T1000 (cell line): ENCODE data around the gene ZNF609.
"Not testable (repeated sequence)": the region's sequence is repeated elsewhere in the genome, so short reads cannot be mapped to it uniquely, and the experiment has no call there.

Source experiments
- DNase-seq: peaks from one replicate; lab custom pipeline; 2025; ENCODE audit warnings: mixed read lengths; lab: John Stamatoyannopoulos, UW

ZNF609 gene

DNA sequence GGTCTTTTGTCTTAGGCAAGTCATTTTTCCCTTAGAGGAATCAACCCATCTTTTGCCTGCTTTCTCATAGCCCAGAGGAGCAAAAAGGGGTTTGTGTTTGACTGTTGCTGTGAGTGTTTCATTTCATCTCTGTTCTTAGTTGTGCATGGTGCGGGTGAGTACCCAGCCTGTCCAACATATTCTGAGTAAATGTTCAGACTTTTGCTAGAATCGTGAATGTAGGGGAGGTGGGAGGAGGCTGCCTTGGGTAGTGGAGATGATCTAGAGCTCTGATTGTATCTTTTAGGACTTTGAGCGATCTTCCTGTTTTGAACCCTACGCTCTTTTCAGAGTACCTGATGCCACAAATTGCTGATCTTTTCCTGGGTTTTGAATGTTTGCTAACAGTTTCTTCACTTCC is 123.1 kb downstream of the ZNF609 start:
- no peak for DNase-seq

DNA sequence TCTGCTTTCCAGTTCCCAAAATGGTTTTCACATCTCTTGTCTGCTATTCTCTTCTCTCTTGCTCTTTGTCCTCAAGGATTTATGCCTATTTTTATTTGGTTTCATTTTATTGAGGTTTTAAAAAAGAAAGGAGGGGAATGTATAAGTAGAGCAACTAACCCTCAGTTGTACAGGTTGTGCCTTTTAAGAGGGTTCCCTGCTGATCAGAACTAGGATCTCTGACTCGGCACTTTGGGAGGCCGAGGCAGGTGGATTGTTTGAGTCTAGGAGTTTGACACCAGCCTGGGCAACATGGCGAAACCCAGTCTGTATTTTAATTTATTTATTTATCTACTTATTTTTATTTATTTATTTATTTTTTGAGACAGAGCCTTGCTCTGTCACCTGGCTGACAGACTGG is 123.6 kb downstream of the ZNF609 start:
- no peak for DNase-seq

DNA sequence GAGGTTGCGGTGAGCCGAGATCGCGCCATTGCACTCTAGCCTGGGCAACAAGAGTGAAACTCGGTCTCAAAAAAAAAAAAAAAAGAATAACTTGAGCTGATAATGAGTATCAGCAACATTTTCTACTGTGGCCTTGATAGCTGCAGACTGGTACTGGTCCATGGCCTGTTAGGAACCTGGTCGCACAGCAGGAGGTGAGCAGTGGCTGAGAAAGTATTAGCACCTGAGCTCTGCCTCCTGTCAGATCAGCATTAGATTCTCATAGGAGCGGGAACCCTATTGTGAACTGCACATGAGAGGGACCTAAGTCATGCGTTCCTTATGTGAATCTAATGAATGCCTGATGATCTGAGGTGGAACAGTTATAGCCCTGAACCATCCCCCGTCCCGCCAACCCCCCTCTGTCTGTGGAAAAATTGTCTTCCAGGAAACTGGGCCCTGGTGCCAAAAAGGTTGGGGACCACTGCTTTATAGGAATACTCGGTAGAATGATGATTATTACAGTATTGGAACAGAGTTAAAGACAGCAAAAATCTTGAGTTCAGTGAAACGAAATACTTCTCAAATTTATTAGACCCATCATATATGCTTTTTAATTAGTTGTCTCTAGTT is 126.0 kb downstream of the ZNF609 start:
- no peak for DNase-seq

DNA sequence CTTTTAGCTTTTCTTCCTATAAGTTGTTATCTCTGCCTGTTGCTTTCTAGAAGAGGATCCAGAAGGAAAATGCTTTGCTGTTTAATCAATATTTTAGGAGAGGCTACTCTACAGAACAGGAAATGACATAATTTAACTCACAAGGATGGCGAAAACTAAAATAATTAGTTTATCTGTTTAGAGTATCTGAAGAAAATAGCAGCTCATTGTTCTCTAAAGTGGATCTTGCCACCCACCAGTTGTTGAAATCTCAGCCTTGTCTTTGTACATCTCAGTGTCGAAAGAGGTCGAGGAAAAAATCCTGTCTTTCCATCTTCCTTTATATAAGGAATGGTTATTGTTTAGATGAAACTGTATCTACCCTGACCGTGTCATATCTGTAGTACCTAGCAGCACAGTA is 126.6 kb downstream of the ZNF609 start:
- no peak for DNase-seq

DNA sequence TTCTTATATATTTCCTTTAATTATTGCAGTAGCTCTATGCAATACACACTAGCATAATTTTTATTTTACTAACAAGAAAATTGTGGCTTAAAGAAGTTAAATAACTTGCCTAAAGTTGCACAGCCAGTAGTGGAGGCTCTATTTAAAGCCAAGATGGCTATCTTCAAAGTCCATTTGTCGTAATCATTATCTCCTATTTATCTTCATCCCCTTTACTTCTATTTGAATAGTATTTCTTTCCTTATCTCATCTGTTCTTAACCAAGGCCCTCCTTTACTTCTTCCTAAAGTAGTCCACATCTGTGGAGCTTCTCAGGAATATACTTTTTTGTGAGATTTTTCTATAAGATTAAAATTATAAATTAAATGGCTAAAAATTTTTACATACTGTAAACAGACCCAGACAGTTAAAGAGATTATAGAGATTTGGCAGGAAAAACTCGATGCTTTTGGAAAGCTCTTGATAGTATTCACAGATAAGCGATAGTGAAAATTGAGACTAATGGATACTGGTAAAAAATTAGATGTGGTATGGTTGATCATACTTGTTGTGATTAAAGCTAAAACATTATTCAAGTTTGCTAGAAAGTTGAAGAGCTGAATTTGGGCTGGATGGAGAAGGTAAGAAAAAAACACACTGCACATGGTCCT is 129.2 kb downstream of the ZNF609 start:
- DNase-seq, result no peak

DNA sequence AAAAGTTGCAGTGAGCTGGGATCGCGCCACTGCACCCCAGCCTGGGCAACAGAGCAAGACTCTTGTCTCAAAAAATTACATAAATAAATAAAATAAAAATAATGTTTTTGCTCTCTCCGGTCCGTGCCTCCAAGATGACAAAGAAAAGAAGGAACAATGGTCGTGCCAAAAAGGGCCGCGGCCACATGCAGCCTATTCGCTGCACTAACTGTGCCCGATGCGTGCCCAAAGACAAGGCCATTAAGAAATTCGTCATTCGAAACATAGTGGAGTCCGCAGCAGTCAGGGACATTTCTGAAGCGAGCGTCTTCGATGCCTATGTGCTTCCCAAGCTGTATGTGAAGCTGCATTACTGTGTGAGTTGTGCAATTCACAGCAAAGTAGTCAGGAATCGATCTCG is 132.5 kb downstream of the ZNF609 start:
- not testable (repeated sequence) for DNase-seq

DNA sequence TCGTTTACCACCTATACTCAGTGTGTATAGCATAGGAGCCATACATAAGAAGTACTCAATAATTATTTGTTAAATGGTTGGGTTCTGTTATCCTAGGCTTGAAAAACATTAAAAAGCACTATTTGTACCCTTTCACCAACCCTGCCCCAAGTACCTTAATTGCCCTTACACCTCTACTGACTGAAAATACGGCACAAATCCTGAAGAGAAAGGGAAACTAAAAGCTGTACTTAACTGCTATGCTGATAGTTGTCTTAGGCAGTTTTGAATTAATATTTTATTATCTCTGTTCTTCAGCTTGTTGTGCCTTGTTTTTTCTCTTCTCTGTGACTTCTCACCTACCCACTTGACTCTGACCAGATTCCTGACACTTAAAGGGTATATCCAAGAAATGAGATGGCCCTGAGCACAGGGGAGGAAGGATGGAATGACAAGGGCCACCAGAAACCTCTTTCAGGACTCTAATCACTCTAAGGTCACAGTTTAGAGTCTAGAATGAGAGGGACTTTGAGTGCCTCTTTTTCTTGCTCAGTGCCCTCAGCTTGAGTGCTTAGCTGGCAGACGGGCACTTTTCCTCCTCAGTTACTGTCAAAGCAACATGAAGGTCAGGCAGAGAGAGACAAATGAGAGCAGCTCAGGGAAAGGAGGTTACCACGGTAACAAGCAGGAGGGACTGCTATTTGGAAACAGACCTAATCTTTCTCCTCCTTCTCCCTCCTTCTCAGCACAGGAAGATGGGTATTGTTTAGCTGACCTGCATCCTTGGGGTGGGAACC is 136.5 kb downstream of the ZNF609 start:
- DNase-seq, result no peak

DNA sequence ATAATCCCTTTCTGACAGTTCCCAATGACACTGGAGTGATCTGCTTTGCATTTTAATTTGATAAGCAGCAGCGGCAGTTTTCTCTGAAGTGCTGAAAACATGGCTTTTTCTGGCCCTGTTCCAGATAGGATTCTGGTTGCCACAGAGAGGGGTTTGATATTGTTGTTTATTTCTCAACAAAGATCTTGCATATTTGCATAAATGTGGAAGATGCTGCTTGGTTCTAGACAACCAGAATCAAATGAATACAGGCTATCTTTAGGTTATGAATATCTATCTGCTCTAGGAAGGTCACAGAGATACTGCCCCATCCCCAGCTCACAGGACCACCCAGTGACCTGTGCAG is 137.1 kb downstream of the ZNF609 start:
- no peak for DNase-seq

DNA sequence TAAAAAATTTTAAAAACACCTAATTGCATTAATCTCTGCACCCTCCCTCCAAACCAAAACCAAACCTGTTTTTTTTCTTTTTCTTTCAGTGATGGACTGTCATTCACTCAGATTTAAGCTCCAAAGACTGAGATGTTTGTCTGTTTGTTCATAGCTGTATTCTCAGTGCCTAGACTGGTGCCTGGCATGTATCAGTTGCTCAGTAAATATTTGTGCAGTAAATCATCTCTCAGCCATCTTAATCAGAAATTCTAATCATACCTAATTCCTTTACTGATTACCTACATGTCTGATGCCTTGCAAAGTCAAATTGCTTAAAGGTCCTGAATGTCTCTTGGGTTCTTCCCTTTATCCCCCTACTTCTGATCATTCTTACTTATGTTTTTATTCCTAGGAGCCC is 138.8 kb downstream of the ZNF609 start:
- no peak for DNase-seq

DNA sequence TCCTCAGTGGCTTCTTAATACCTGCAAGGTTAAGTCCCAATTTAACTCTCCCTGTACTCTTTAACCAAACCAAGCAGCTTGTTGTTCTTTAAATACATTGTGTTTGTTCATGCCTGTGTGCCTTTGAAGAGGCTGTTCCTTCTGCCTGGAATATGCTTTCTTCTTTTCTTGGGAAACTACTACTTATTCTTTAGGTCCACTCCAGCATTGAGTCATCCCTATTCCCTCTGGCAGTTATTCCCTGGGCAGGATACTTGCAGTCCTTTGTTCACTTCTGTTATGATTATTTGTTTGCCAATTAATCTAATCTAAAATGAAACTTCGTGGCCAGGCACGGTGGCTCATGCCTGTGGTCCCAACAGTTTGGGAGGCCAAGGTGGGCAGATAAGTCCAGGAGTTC is 139.3 kb downstream of the ZNF609 start:
- no peak for DNase-seq

DNA sequence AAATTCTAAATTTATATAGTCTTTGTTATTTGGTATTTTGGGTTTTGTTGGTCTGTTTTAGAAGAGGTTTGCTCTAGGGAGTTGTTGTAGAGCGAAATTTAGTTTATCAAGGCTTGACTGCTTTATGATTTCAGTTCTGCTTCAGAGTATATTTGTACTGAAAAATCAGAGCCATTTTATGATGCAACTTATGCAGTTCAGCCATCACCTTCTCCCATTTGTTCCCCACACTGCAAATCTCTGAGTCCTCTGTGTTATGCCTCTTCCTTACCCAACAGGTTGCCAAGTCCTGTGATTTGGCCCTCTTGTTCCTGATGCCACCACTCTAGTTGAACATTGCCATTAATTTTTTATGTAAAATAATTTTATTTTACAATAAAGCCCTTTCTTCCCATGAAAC is 140.4 kb downstream of the ZNF609 start:
- no peak for DNase-seq

DNA sequence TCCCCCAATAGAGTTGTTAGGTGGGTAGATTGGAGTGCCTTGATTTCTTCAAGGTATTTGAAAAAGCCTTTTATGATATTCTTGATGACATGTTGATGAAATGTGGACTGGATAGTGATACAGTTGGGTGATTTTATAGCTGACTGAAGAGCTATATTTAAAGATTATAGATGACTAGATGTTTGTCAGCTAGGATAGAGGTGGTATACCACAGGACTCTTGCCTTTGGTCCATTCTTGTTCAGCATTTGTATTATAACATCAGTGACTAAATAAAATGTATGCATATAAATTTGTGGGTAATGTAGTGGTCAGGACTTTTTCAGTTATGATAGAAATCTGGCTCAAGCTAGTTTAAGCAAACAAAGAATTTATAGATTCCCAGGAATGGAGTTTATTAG is 143.9 kb downstream of the ZNF609 start:
- no peak for DNase-seq

DNA sequence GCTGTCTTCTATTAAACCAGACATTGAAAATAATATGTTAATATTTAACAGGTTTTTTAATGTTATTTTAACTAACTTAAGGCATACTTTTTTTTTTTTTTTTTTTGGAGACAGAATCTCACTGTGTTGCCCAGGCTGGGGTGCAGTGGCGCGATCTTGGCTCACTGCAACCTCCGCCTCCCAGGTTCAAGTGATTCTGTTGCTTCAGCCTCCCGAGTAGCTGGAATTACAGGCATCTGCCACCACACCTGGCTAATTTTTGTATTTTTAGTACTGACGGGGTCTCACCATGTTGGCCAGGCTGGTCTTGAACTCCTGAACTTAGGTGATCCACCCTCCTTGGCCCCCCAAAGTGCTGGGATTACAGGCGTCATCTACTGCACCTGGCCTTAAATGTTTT is 147.0 kb downstream of the ZNF609 start:
- not testable (repeated sequence) for DNase-seq

DNA sequence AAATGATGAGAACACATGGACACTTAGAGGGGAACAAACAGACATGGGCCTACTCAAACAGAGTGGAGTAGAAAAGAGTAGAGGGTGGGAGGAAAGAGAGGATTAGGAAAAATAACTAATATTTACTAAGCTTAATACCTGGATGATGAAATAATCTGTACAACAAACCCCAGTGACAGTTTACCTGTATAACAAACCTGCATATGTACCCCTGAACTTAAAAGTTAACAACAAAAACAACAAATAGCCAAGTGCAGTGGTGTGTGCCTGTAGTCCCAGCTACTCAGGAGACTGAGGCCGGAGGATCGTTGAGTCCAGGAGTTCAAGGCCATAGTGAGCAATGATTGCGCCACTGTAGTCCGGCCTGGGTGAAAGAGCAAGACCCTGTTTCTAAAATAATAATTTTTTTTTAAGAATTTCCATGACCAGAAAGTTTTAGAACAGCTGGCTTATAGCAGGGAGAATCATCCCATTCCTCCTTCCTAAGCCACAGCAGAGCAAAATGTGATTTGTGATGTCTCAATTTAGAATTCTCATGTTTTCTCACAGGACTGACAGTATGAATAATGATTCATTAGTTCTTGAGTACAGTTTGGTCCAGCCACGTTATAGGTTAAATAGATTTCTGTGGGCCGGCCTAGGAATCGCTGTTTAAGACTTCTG is 150.0 kb downstream of the ZNF609 start:
- DNase-seq, result no peak

DNA sequence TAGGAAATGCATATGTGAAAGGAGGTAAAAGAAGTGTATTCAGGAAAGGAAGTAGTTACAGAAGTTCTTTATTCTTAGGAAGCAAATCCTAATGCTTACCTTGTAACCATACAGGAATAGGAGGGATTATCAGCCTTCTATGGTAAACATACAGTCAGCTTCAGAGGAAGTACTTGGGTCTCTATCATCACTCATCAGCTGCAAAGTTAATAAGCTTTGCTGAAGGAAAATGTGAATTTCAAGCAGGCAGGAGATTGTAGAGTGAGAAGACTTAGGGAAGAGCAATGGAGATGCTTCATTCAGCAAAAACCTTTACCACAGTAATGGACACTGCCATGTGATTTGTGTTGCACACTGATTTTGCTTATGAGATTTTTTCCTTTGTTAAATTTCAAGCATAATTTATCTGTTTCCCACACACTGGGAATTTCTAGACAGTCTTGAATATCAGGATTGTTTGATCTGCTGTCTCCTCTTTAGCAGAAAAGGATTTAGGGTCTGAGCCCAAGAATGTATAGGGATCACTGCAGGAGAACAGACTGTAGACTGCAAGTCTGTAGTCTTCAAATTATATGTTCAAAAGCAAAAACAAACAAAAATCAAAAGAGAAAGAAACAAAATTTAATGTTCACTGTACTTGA is 150.8 kb downstream of the ZNF609 start:
- no peak for DNase-seq

DNA sequence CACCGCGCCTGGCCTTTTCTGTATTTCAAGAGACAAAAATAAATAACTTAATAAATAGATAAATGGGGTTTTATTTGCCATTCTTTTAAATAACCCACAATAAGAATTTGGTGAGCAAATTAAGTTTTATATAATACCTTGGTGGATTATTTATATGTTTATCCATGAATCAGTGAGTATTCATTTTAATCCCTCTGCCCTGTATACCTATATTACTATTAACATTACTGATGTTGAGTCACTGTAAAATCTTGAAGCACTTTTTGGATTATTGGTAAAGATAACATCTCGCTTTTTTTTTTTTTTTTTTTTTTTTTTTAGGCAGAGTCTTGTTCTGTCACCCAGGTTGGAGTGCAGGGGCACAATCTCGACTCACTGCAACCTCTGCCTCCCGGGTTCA is 154.1 kb downstream of the ZNF609 start:
- no peak for DNase-seq

DNA sequence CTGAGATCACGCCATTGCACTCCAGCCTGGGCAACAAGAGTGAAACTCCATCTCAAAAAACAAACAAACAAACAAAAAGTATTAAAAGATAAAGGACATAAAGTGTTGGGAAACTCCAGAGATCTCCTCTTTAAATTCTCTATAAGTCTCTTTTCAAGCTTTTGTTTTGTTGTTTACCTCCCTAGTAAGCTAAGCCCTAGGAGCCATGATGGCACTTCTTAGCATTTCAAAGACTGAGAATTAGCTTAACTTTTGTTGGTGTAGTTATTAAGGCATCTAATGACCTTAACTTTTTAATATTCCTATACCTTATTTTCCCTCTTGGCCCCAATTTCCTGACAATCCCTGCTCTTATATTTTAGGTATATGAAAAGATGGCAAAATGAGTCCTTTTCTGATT is 157.3 kb downstream of the ZNF609 start:
- DNase-seq, result no peak

DNA sequence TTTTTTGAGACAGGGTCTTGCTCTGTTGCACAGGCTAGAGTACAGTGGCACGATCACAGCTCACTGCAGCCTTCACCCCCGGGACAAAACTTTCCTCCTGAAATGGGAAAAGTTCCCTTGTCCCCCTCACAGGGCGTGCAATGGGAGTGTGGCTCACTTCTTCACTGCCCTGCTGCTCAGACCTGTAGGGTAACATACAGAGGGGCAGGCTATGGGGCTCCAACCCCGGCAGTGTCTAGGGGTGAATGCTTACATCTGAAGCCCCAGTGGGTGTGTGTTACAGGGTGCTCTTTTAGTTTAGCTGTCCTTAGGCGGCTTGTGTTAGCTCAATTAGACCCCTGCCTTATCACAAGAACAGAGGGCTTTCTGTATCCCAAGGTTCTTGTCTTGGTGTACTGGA is 157.8 kb downstream of the ZNF609 start:
- DNase-seq, result no peak

DNA sequence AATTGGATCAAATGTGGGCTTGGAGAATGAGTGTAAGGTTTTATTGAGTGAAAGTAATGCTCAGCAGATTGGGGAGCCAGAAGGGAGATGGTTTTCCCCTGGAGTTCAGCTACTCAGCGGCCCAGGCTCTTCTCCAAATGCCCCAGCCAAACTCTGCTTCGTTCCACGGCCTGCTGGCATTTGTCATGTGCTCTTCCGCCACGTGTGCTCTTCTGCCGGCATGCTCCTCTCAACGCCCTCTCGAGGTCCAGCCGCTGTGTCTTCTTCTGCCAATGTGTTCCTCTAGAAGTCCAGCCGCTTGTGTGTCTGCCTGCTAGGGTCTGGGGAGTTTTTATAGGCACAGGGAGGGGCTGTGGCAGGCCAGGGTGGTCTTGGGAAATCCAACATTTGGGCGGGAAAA is 158.2 kb downstream of the ZNF609 start:
- DNase-seq, result no peak

DNA sequence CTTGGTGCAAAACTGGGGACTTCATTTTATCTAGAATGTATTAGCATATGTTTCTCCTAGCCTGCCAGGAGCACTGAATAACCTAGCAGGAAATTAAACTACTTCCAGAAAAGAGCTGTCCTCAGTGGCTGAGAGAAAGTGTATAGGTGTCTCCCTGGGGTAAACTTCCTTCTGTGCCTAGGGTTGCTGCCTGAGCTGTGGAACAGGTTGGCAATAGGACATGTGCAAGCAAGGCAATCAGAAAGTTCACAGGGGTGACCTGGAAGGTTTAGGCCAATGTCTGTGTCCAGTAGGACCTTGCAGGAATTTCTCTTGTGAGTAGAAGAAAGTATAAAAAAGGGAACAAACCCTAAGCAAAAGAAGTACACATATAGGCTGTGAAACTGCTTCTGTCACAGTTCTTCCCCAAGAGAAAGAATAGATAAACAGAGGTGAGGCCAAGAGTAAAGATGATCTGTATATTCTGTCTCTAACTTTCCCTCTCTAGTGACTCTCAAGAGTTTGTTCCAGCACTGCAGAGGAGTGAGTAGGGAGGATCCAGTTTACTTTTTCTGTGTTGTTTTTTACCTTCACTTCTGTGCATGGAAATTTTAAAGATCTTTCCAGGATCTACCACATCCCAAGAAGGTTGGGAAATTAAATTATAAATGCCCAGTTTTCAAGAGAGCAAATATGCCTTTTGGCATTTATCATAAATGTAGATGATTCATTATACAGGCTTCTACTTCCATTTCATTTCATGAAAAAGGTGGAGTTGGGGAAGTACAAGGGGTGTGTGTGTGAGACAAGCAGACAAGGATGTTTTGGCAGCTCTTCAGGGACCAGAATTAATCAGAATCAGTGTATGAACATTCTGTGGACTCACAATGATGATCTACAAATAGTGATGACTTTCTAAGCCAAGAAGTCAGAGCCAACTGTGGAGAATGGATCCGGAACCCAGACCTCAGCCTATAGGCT is 159.8 kb downstream of the ZNF609 start:
- DNase-seq, result no peak

DNA sequence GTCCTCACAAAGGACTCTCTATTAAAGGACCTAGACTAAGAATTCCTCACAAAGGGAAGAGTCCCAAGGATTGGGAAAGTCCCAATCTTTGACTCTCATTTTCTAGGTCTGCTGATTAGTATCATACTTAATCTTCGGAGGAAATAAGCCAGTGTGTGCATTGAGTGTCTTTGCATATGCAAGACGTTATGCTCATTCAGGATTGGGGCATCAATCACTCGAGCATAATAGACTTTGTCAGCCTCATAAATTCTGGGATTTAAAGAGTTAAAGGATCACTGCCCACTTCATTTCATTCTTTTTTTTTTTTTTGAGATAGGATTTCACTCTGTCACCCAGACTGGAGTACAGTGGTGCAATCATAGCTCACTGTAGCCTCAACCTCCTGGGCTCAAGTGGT is 160.7 kb downstream of the ZNF609 start:
- no peak for DNase-seq
